Stimulated activated CD4-positive, alpha-beta T cell treated with anti-CD3 and anti-CD28 coated beads, Interleukin-2, amount 100 ng/mL, for 24 hours (primary cell): ENCODE measurements around the gene CDPF1.

Experiments
- DNase-seq, 2 donors: peaks; one replicate each; pipeline ENCODE4 v3.0.0-alpha.2; 2020

The CDPF1 gene, protein sequence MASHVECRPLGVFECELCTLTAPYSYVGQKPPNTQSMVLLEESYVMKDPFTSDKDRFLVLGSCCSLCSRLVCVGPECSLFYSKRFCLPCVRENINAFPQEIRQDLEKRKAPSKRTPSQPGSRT

DNA sequence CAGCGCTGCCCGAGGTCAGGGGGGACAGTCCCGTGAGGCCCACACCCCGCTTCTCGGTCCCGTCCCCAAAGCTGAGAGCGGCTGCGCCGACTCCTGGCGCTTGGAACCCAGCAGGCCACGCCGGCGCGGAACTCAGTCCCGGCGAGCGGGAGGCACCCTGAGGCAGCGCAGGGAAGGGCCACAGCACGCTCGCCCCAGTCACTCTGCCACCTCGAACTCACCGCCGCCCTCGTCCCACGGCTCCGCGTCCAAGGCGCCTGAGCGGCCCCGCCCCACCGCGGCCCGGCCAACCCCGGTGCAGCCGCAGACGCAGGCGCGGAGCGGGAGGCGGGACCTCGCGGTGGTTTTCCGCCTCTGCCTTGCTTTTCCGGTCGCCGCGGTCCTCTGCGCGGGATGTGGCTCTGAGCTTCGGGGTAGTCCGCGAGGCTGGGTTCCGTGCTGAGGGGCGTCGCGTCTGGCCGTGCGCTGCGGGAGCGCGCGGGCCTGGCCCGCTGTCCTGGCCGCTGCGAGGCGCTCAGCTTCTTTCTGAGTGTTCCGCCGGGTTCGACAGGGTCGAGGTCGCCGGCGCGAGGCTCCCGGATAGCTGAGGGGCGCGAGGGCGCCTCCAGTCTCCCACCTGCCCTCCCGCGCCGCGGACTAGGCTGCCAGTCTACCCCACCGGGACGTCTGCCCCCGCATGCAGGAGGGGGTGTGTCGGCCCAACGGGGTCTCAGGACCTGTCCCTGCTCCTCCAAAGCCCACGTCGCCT, at the start of gene CDPF1:
CDPF1 (minus strand) TSS at position 259 of the 748 bp plus-strand sequence. CDS start 2,009 bp downstream, outside the sequence.
- DNase-seq: peak; percentile 92 to 93

GRCh38 chr22:46299101-46299500, 49.0 kb upstream of the CDPF1 start:
- DNase-seq: no peak

DNA sequence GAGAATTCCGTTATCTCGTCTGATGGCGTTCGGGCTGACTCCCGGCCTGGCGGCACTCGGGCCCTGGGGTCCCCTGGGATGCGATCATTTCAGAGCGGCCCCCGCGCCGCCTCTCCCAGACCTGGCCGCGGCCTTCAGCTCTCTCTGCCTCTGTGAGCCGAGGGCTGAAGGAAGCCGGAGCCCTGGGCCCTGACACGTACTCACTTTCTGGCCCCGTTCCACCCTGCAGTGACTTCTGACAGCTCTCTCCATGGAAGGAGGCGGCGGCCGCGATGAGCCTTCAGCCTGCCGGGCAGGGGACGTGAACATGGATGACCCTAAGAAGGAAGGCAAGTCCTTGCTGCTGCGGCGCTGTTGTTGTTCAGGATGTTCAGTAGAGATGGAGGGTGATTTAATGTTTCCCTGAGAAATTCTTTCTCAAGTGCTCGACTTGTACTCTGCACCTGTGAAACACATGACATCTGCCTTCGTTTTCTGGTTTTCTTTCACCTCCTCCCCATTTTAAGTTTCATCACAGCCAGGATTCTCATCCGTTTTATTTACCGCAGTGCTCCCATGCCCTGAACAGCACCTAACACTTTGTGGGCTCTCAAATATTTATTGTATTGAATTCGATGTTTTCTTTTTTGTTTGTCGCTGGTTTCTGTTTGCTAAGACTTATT, 47.2 kb upstream of the CDPF1 start:
- peak in 1 of 2 donors; percentile 38 for DNase-seq

- peak; percentile 96 to 97 for DNase-seq
Measured at GRCh38 chr22:46296257-46297150, 46.4 kb upstream of the CDPF1 start, which contains the start of gene GTSE1. TSS of gene GTSE1 (plus strand) at chr22:46296870. CDS start at chr22:46297401, 531 bp downstream.

DNA sequence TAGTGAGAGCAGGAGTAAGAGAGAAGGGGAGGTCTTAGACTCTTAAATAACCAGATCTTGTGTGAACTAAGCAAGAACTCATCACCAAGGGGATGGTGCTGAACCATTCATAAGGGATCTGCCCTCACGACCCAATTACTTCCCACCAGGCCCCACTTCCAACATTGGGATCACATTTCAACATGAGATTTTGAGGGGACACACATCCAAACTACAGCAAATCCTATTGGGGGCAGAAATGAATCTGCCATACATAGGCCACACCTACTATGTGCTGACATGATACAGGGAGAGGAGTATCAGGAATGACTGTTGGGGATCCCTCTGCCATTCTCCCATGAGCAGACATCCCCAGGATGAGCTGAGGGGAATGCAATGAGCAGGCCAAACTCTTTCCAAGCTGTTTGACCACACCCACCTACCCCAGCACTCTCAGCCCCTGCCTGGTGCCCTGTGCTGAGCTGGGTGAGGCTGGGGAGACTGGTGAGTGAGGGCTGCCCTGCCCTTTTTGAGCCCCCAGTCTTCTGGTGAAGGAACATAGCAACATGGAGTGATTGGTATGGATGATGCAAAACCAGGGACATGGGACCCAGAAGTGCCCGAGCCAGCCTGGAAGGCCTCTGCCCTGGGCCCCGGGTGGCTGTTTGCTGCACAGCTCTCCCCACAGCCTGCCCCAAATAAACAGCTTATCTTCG, 45.3 kb upstream of the CDPF1 start:
- DNase-seq: no peak

- no peak for DNase-seq
Measured at GRCh38 chr22:46294784-46295183, 44.7 kb upstream of the CDPF1 start.

GRCh38 chr22:46293577-46294260, 43.6 kb upstream of the CDPF1 start:
- DNase-seq: peak in 1 of 2 donors; percentile 18

GRCh38 chr22:46292732-46293131, 42.6 kb upstream of the CDPF1 start:
- DNase-seq: no peak

DNA sequence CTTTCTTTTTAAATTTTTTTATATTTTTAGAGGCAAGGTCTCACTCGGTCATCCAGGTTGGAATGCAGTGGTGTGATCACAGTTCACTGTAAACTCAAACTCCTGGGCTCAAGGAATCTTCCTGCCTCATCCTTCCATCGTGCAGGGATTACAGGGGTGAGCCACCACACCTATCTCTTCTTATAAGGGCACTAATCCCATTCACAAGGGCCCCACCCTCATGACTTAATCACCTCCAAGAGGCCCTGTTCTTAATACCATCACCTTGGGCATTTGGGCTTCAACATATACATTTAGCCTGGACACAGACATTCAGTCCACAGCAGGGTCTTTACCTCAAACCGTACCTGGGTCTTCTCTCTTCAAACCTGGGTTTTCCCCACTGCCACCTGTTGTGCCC, 42.1 kb upstream of the CDPF1 start:
- DNase-seq: no peak

DNA sequence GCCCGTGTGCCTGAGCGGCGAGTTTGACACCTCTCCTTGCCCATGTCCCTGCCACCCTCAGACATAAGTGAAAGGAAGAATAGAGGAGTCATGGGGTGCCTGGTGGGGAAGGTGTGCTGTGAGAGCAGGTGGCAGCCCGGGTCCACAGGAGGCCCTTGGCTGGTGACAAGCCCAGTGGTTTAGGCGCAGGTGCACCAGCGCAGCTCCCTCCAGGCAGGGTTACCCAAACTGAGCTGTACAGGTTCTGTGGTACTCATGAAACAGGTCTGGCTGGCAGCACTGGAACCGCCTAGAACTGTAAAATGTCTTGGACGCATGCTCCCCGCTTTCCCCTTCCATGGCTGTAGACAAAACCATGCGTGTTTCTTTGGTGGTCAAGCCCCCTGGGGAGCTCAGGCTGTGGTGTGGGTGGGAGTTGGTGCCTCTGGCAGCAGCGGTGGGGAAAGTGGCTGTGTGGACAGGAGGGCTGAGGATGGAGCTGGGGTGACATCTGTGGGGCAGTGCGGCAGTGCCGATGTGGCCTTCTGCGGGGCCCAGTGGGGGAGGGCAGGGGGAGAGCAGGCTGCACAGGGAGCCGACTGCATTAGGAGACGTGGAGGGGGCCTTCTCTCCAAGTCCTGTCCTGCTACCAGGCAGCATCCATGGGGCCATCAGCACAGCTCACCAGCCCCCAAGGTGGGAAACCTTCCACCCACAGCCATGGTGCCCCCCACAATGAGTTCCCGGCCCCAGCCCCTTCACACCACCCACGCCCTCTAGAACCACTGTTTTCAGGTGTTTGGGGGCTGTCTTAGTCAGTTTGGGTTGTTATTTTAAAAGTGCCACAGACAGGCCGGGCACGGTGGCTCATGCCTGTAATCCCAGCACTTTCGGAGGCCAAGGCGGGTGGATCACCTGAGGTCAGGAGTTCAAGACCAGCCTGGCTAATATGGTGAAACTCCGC, 41.0 kb upstream of the CDPF1 start:
- no peak for DNase-seq

DNA sequence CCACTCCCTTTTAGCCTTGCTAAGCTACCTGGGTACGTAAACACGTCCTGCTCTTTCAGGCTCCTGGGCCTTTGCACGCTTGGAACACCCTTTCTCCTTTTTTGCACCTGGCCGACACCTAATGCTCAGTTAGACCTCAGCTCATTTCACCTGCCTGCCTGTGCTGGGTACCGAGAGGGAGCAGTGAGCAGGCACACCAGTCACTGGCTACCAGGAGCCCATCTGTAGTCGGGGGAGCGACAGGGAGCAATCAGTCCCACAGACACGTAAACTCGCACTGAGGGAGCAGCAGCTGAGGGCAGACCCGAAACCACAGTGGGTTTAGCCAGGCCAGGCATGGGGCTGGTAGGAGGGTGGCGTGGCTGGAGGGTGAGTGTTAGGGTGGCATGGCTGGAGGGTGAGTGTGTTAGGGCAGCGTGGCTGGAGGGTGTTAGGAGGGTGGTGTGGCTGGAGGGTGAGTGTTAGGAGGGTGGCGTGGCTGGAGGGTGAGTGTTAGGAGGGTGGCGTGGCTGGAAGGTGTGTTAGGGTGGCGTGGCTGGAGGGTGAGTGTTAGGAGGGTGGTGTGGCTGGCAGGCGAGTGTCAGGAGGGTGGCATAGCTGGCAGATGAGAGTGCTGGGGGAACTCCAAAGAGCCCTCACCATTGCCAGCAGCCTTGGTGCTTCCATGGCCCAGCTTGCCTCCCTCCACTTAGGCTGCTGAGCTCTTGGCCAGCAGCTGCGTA, 40.2 kb upstream of the CDPF1 start:
- no peak for DNase-seq

GRCh38 chr22:46289244-46289891, 39.3 kb upstream of the CDPF1 start:
- DNase-seq: no peak

- DNase-seq: no peak
Measured at GRCh38 chr22:46288846-46289243, 38.8 kb upstream of the CDPF1 start.

DNA sequence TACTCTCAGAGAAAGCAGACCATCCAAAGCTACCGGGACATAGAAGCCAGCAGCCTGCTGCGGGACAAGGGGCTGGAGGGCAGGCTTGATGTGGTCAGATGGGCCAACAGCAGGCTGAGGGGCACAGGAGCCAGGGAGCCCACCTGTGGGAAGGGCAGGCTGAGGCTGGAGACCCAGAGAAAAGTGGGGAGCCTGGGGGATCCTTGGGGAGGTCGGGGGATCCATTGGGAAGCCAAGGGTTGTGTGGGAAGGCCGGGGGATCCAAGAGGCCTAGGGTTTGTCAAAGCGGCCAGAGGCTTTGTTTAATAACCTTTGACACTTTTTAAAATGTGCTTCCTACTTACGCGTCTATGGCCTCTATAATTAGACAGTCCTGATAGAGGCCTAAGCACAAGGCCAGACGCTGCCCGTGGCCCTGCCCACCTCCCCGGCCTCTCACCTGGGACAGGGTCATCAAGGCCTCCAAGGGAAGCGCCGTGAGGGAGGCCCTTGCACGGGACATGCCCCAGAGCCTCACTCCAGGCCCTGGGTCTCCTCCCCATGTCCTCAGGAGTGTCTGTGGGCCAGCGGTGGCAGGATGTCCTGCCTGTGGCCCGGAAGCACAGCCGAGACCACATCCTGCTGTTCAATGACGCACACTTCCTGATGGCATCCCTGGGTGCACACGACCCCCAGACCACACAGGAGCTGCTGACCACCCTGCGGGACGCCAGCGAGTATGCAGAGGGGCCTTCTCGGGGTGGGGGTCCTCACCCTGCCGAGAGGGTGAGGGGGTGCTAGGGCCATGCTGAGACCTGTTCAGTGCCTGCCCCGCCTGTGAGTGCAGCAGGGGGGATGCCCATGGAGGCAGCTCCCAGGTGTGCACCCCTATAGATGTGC, 38.0 kb upstream of the CDPF1 start:
- DNase-seq: peak in 1 of 2 donors; percentile 10

GRCh38 chr22:46286941-46287872, 37.1 kb upstream of the CDPF1 start:
- no peak for DNase-seq

GRCh38 chr22:46286006-46286405, 35.9 kb upstream of the CDPF1 start:
- DNase-seq: no peak
